Panc1 (cell line): ENCODE results near the gene LMNB1.

Source experiments
- CTCF ChIP-seq: fragments of 450-650 bp; IDR thresholded peaks from 2 replicates; pipeline ENCODE4 v1.5.1; 2017; ENCODE audit warnings: mild to moderate bottlenecking
- POLR2AphosphoS5 ChIP-seq: IDR thresholded peaks from 2 replicates; pipeline ENCODE4 v1.6.1; 2012; ENCODE audit warnings: mild to moderate bottlenecking, low read depth, low read length, moderate library complexity
- REST ChIP-seq, 2 experiments: IDR thresholded peaks; 2 replicates each; pipeline ENCODE4 v1.6.1; 2011 to 2012; ENCODE audit warnings: low read depth in 2 of 2, control low read depth in 1 of 2, low read length in 1 of 2, mild to moderate bottlenecking in 1 of 2, moderate library complexity in 1 of 2; ENCODE audit not compliant: insufficient read depth in 1 of 2
- SIN3A ChIP-seq: IDR thresholded peaks from 2 replicates; pipeline ENCODE4 v1.6.1; 2012; ENCODE audit warnings: low read depth, mild to moderate bottlenecking, low read length, moderate library complexity, borderline replicate concordance; ENCODE audit not compliant: insufficient read depth
- TCF7L2 ChIP-seq: IDR thresholded peaks from 2 replicates; pipeline ENCODE4 v1.6.1; 2011; ENCODE audit warnings: mild to moderate bottlenecking, low read depth, low read length, inconsistent platforms

GRCh38 chr5:126753227-126753626 is 23.7 kb upstream of the LMNB1 start:
- TF ChIP-seq POLR2AphosphoS5 (no peak), CTCF (no peak), REST (IDR thresholded peaks at IDR 0.05; ENCODE audit: insufficient read depth in 1 of 2, low read depth in 2 of 2, low read length in 1 of 2) (no peak), TCF7L2 (no peak), SIN3A (no peak)
